PC-3 (cell line): ENCODE results near the gene DGAT2.

Source experiments
- EZH2phosphoT487 ChIP-seq: fragments of 300-600 bp; sonication (generic); IDR thresholded peaks from 2 replicates; pipeline ENCODE4 v1.6.1; 2018; ENCODE audit warnings: mild to moderate bottlenecking, antibody characterized with exemption, low read length, borderline replicate concordance
- TF ChIP-seq, protein P1 (sequence below): fragments of 300-600 bp; sonication (generic); conservative IDR thresholded peaks from 2 replicates; pipeline ENCODE4 v1.5.1; 2017; ENCODE audit warnings: antibody characterized with exemption, low read depth, mild to moderate bottlenecking, low read length

DNA sequence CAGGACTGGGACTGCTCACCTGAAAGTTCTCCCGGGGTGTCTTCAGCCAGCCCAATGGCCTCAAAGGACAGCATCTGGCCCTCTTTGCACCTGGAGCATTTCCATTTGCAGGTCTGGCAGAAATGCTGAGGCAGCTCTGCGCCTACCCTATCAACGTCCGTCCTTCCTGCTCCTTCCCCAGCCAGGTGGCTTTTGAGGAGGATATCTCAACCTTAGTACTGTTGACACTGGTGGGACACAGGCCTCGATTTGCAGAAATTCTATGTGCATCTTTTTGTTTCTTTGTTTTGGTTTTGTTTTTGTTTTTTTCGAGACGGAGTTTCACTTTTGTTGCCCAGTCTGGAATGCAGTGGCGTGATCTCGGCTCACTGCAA is 45.9 kb upstream of the DGAT2 start:
- TF ChIP-seq, protein P1, sequence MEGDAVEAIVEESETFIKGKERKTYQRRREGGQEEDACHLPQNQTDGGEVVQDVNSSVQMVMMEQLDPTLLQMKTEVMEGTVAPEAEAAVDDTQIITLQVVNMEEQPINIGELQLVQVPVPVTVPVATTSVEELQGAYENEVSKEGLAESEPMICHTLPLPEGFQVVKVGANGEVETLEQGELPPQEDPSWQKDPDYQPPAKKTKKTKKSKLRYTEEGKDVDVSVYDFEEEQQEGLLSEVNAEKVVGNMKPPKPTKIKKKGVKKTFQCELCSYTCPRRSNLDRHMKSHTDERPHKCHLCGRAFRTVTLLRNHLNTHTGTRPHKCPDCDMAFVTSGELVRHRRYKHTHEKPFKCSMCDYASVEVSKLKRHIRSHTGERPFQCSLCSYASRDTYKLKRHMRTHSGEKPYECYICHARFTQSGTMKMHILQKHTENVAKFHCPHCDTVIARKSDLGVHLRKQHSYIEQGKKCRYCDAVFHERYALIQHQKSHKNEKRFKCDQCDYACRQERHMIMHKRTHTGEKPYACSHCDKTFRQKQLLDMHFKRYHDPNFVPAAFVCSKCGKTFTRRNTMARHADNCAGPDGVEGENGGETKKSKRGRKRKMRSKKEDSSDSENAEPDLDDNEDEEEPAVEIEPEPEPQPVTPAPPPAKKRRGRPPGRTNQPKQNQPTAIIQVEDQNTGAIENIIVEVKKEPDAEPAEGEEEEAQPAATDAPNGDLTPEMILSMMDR, result no peak
- no peak for TF ChIP-seq EZH2phosphoT487
